ENCODE results near the gene SEPTIN2.

SEPTIN2 gene

GRCh38 chr2:241320394-241320793 is 4.7 kb downstream of the SEPTIN2 start:
- DNase-seq (ENCODE audit: low read depth, low spot score), result no peak
- TF ChIP-seq, protein P1, sequence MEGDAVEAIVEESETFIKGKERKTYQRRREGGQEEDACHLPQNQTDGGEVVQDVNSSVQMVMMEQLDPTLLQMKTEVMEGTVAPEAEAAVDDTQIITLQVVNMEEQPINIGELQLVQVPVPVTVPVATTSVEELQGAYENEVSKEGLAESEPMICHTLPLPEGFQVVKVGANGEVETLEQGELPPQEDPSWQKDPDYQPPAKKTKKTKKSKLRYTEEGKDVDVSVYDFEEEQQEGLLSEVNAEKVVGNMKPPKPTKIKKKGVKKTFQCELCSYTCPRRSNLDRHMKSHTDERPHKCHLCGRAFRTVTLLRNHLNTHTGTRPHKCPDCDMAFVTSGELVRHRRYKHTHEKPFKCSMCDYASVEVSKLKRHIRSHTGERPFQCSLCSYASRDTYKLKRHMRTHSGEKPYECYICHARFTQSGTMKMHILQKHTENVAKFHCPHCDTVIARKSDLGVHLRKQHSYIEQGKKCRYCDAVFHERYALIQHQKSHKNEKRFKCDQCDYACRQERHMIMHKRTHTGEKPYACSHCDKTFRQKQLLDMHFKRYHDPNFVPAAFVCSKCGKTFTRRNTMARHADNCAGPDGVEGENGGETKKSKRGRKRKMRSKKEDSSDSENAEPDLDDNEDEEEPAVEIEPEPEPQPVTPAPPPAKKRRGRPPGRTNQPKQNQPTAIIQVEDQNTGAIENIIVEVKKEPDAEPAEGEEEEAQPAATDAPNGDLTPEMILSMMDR (IDR thresholded peaks at IDR 0.05; ENCODE audit: low read depth, low read length), result no peak
- in situ Hi-C loops (cut with HindIII; ENCODE audit: low sequenced_read_pairs), result no loop called here
- no peak overlapping the region for H3K4me3 ChIP-seq (ENCODE audit: low read depth, low read length)

- in situ Hi-C loops (cut with HindIII; ENCODE audit: low sequenced_read_pairs), result no loop called here
- H3K4me3 ChIP-seq (ENCODE audit: low read depth, low read length), result no peak overlapping the region
- TF ChIP-seq, protein P1 (IDR thresholded peaks at IDR 0.05; ENCODE audit: low read depth, low read length), result no peak
- DNase-seq (ENCODE audit: low read depth, low spot score), result no peak
These were observed 5.3 kb downstream of the SEPTIN2 start for GRCh38 chr2:241321033-241321432.

GRCh38 chr2:241321886-241322285 is 6.2 kb downstream of the SEPTIN2 start:
- in situ Hi-C loops (cut with HindIII; ENCODE audit: low sequenced_read_pairs), result no loop called here
- DNase-seq (ENCODE audit: low read depth, low spot score), result no peak
- H3K4me3 ChIP-seq (ENCODE audit: low read depth, low read length), result no peak overlapping the region
- TF ChIP-seq, protein P1 (IDR thresholded peaks at IDR 0.05; ENCODE audit: low read depth, low read length), result no peak

GRCh38 chr2:241323778-241324177 is 8.1 kb downstream of the SEPTIN2 start:
- in situ Hi-C loops (cut with HindIII; ENCODE audit: low sequenced_read_pairs), result no loop called here
- no peak for DNase-seq (ENCODE audit: low read depth, low spot score)
- TF ChIP-seq, protein P1 (IDR thresholded peaks at IDR 0.05; ENCODE audit: low read depth, low read length), result no peak
- no peak overlapping the region for H3K4me3 ChIP-seq (ENCODE audit: low read depth, low read length)

DNA sequence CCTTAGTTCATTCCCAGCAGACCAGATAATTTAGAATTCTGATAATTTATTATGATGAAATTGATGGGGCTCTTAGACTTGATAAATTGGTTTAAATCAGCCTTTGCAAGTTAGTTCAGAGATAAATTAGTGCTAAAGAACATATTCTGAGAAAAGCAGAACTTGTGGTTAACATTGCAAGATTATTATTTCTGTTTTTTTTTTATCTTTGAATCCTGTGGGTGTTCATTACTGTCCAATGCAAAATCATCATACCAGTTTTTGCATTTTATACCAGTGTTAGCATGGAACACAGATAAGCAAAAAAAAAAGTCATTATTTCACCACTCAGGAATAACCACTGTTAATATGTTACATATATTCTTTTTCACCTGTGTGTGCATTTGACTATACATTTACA is 9.1 kb downstream of the SEPTIN2 start:
- no peak overlapping the region for H3K4me3 ChIP-seq (ENCODE audit: low read depth, low read length)
- DNase-seq (ENCODE audit: low read depth, low spot score), result no peak
- TF ChIP-seq, protein P1 (IDR thresholded peaks at IDR 0.05; ENCODE audit: low read depth, low read length), result no peak
- in situ Hi-C loops (cut with HindIII; ENCODE audit: low sequenced_read_pairs), result no loop called here

- DNase-seq (ENCODE audit: low read depth, low spot score), result no peak
- in situ Hi-C loops (cut with HindIII; ENCODE audit: low sequenced_read_pairs), result no loop called here
- no peak overlapping the region for H3K4me3 ChIP-seq (ENCODE audit: low read depth, low read length)
- TF ChIP-seq, protein P1 (IDR thresholded peaks at IDR 0.05; ENCODE audit: low read depth, low read length), result no peak
These were observed 9.5 kb downstream of the SEPTIN2 start for GRCh38 chr2:241325257-241325656.

All from astrocyte of the spinal cord (primary cell).